K562 (cell line): ENCODE data around the gene SPATA12. TPM values are rescaled to one million over a fixed set of nuclear protein-coding genes. Genes with fewer than 3 reads are reported as not detected.

Source experiments
- ATAC-seq: fragments of 200-7000 bp; cut with Tn5 transposase; 3 replicates; pipeline ENCODE4 v1.9.1; 2020; ENCODE audit warnings: moderate library complexity
- BruUV-seq: library from RNA; stranded (reverse); fragments of 400-500 nt; replicated peaks from 2 replicates; lab custom pipeline; 2021; lab: Mats Ljungman, UMichigan
- CTCF ChIA-PET: fragments of 300-600 bp; formaldehyde crosslinking; extraction: SDS; loops from one replicate; lab custom pipeline; 2021; ENCODE audit warnings: low intra/inter-chr PET ratio; lab: Yijun Ruan, JAX
- POLR2A ChIA-PET: fragments of 300-600, 350-650 bp; sonication (Branson Sonifier 250); formaldehyde crosslinking; extraction: SDS; loops from one replicate; lab custom pipeline; 2021; ENCODE audit warnings: antibody characterized with exemption, inconsistent platforms; lab: Yijun Ruan, JAX
- DNase-seq, 4 experiments: peaks; one replicate each; pipeline versions ENCODE4 v3.0.0 to v3.0.0-alpha.2; 2011 to 2018; ENCODE audit warnings: low spot score in 3 of 4, mixed read lengths in 3 of 4; ENCODE audit errors: extremely low read depth in 1 of 4
- FAIRE-seq: peaks from 2 replicates; lab custom pipeline; 2011; peaks lifted over from hg19 to GRCh38; lab: Jason Lieb, UNC
- H2AFZ ChIP-seq: 2 replicates; pipeline ENCODE4 v1.6.0; 2011; ENCODE audit warnings: low read depth, low read length, control low read depth, inconsistent platforms
- H3K27ac ChIP-seq: fragments of 200-600 bp; 3 replicates; pipeline ENCODE4 v1.8.0; 2011; ENCODE audit warnings: low read depth, mild to moderate bottlenecking, control low read depth, inconsistent platforms, low read length, moderate library complexity, mixed read lengths; ENCODE audit errors: extremely low read depth
- H3K27me3 ChIP-seq, 2 experiments: fragments of 300-600 bp in 1 of 2; 2 replicates in 1 of 2; 3 replicates in 1 of 2; pipeline versions ENCODE4 v1.6.0 to v1.8.0; 2011; ENCODE audit warnings: inconsistent platforms in 2 of 2, low read length in 2 of 2, mild to moderate bottlenecking in 1 of 2, mixed read lengths in 1 of 2, moderate library complexity in 1 of 2; ENCODE audit not compliant: control insufficient read depth in 2 of 2, insufficient read depth in 2 of 2
- H3K36me3 ChIP-seq: fragments of 300-600 bp; 3 replicates; pipeline ENCODE4 v1.8.0; 2011; ENCODE audit warnings: mild to moderate bottlenecking, low read length, inconsistent platforms; ENCODE audit not compliant: control insufficient read depth, insufficient read depth
- H3K4me1 ChIP-seq, 2 experiments: fragments of 200-600 bp in 1 of 2; replicated peaks in 1 of 2; 2 replicates in 1 of 2; 3 replicates in 1 of 2; pipeline versions ENCODE4 v1.5.1 to v1.8.0; 2011; ENCODE audit warnings: inconsistent platforms in 2 of 2, low read length in 2 of 2, mild to moderate bottlenecking in 1 of 2, mixed read lengths in 1 of 2, moderate library complexity in 1 of 2; ENCODE audit not compliant: control insufficient read depth in 2 of 2, insufficient read depth in 2 of 2
- H3K4me2 ChIP-seq: 2 replicates; pipeline ENCODE4 v1.6.1; 2011; ENCODE audit warnings: low read length, control low read depth, inconsistent platforms, mixed read lengths; ENCODE audit not compliant: insufficient read depth
- H3K4me3 ChIP-seq: fragments of 200-600 bp; sonication (generic), shearing (Covaris generic); 2 replicates; pipeline ENCODE4 v1.5.1; 2016; ENCODE audit warnings: control low read depth, inconsistent platforms
- H3K79me2 ChIP-seq: fragments of 200-600 bp; 3 replicates; pipeline ENCODE4 v1.8.0; 2011; ENCODE audit warnings: low read length, inconsistent platforms; ENCODE audit not compliant: control insufficient read depth, insufficient read depth
- H3K9ac ChIP-seq, 2 experiments: 2 replicates each; pipeline versions ENCODE4 v1.6.0 to v1.6.1; 2011; ENCODE audit warnings: low read depth in 2 of 2, low read length in 2 of 2, control low read depth in 1 of 2, inconsistent platforms in 1 of 2, mild to moderate bottlenecking in 1 of 2, mixed read lengths in 1 of 2; ENCODE audit not compliant: insufficient read depth in 1 of 2
- H3K9me1 ChIP-seq: one replicate; pipeline ENCODE4 v1.6.0; 2011; ENCODE audit warnings: inconsistent platforms, mild to moderate bottlenecking, low read length, moderate library complexity; ENCODE audit not compliant: control insufficient read depth, insufficient read depth
- H3K9me3 ChIP-seq: replicated peaks from 2 replicates; pipeline ENCODE4 v1.5.1; 2011; ENCODE audit warnings: low read depth, low read length, inconsistent platforms; ENCODE audit not compliant: control insufficient read depth, insufficient read depth
- H4K20me1 ChIP-seq: replicated peaks from 2 replicates; pipeline ENCODE4 v1.6.1; 2011; ENCODE audit warnings: low read length, inconsistent platforms, mixed read lengths; ENCODE audit not compliant: control insufficient read depth, insufficient read depth
- ATF6 ChIP-seq: sonication (generic); formaldehyde crosslinking; IDR thresholded peaks from 2 replicates; pipeline ENCODE4 v1.4.0; 2020; ENCODE audit warnings: mild to moderate bottlenecking, missing genetic modification reagents
- BCOR ChIP-seq: fragments of 450-650 bp; IDR thresholded peaks from 2 replicates; pipeline ENCODE4 v1.6.1; 2016
- CHD4 ChIP-seq: fragments of 200-600 bp; sonication (generic); IDR thresholded peaks from 3 replicates; pipeline ENCODE4 v1.6.1; 2012; ENCODE audit warnings: low read depth, mild to moderate bottlenecking, mixed read lengths, low read length, inconsistent platforms; ENCODE audit not compliant: insufficient read depth, insufficient replicate concordance, poor library complexity, severe bottlenecking
- ESRRA ChIP-seq: fragments of 450-650 bp; IDR thresholded peaks from 2 replicates; pipeline ENCODE4 v1.6.1; 2014; ENCODE audit warnings: low read depth, mild to moderate bottlenecking, moderate library complexity, borderline replicate concordance
- FOXA1 ChIP-seq: fragments of 450-650 bp; IDR thresholded peaks from 2 replicates; pipeline ENCODE4 v1.6.1; 2016; ENCODE audit warnings: mild to moderate bottlenecking, borderline replicate concordance
- GATA2 ChIP-seq: sonication (generic); formaldehyde crosslinking; IDR thresholded peaks from 2 replicates; pipeline ENCODE4 v1.4.0; 2020; ENCODE audit warnings: mild to moderate bottlenecking, missing genetic modification reagents
- HDAC2 ChIP-seq: fragments of 450-650 bp; IDR thresholded peaks from 2 replicates; pipeline ENCODE4 v1.6.1; 2016; ENCODE audit warnings: mild to moderate bottlenecking
- HNRNPLL ChIP-seq: fragments of 200-400 bp; formaldehyde crosslinking; IDR thresholded peaks from 2 replicates; pipeline ENCODE4 v1.6.1; 2017; ENCODE audit warnings: low read length, low read depth, mild to moderate bottlenecking; ENCODE audit not compliant: poor library complexity, severe bottlenecking
- KDM1A ChIP-seq, 2 experiments: fragments of 450-650 bp; IDR thresholded peaks; 2 replicates each; pipeline ENCODE4 v1.6.1; 2016; ENCODE audit warnings: mild to moderate bottlenecking in 2 of 2
- KDM5B ChIP-seq: fragments of 200-600 bp; sonication (generic); IDR thresholded peaks from 2 replicates; pipeline ENCODE4 v1.6.1; 2012; ENCODE audit warnings: low read depth, mild to moderate bottlenecking, moderate library complexity, low read length, control low read depth, inconsistent platforms; ENCODE audit not compliant: insufficient replicate concordance
- SPI1 ChIP-seq: IDR thresholded peaks from 2 replicates; pipeline ENCODE4 v1.6.1; 2011; ENCODE audit warnings: low read depth, low read length, control low read depth, borderline replicate concordance
- ZNF280A ChIP-seq: fragments of 450-650 bp; IDR thresholded peaks from 2 replicates; pipeline ENCODE4 v1.6.1; 2018; ENCODE audit warnings: mild to moderate bottlenecking, low read depth; ENCODE audit not compliant: partially characterized antibody
- ZNF431 ChIP-seq: sonication (generic); formaldehyde crosslinking; IDR thresholded peaks from 2 replicates; pipeline ENCODE4 v1.8.0; 2022; ENCODE audit warnings: mild to moderate bottlenecking, missing genetic modification reagents
- ZNF586 ChIP-seq: fragments of 450-650 bp; formaldehyde crosslinking; conservative IDR thresholded peaks from 2 replicates; pipeline ENCODE4 v1.4.0; 2020; ENCODE audit warnings: mild to moderate bottlenecking, moderate library complexity
- WGBS: fragments of 100-300 bp; shearing (Covaris generic); methylation state at CpG from one replicate; pipeline ENCODE4 v1.1.6; 2016; ENCODE audit warnings: low coverage, mixed read lengths; ENCODE audit not compliant: insufficient coverage; ENCODE audit errors: missing lambda C conversion rate; 5-methylcytosine and 5-hydroxymethylcytosine counted together
- in situ Hi-C: fragments of 300-500 bp; cut with MboI; formaldehyde crosslinking; loops from 4 replicates; pipeline ENCODE4 v1.15.0; 2018; ENCODE audit warnings: inconsistent platforms, mixed read lengths
- intact Hi-C: fragments of 100-400 bp; cut with micrococcal nuclease; formaldehyde crosslinking; loops from 2 replicates; pipeline ENCODE4 v1.14.2; 2022
- polyA plus RNA-seq, 8 experiments: library from polyadenylated mRNA; depleted of rRNA in 4 of 8; stranded (reverse) in 5 of 8; unstranded in 3 of 8; fragments of >200 nt; fragmentation: Nextera tagmentation in 2 of 8; fragmentation: Illumina TruSeq in 1 of 8; extraction: Ambion mirVana in 2 of 8; extraction: Trizol in 1 of 8; gene quantifications; 2 replicates each; pipeline versions ENCODE4 v1.2.1 to v1.2.3, GENCODE V29; 2011 to 2014; ENCODE audit warnings: inconsistent platforms in 1 of 8, missing spikeins in 1 of 8
- total RNA-seq, 7 experiments: library from RNA; depleted of rRNA in 6 of 7; stranded (reverse); fragments of >200 nt in 6 of 7; fragmentation: Illumina TruSeq in 2 of 7; extraction: Trizol in 2 of 7; gene quantifications; 2 replicates each; pipeline versions ENCODE4 v1.2.1 to v1.2.3, GENCODE V29; 2011 to 2021; ENCODE audit warnings: low replicate concordance in 1 of 7

SPATA12 gene
- total and polyA plus RNA-seq, 9 of the 15 experiments (the other 6 are each of a cell fraction or from before 2014, with no cell fraction given) = not detected

GRCh38 chr3:57077630-57078343 is 17.3 kb downstream of the SPATA12 start (continued):
- TF ChIP-seq HDAC2 (peak; percentile 73; the same call in 1 of the 2 replicates), ZNF431 (CRISPR knock-in tag) (no peak), SPI1 (no peak), KDM1A (IDR thresholded peaks at IDR 0.05) (peak; percentile 79 to 82), ZNF280A (no peak), BCOR (peak; percentile 95)
- TF ChIP-seq, all 486 proteins: peak for 8

GRCh38 chr3:57078344-57078634 is 17.8 kb downstream of the SPATA12 start:
- no peak for FAIRE-seq
- Histone ChIP-seq H3K27me3 (no peaks in the 10 kb centered on the region), H3K27ac (no peak overlapping the region), H3K9ac (peak overlapping the region; percentile 51 to 94; a peak in 3 of 4 replicates), H3K36me3 (no peaks in the 10 kb centered on the region), H4K20me1 (no peaks in the 10 kb centered on the region), H3K4me2 (peak overlapping the region; percentile 80), H3K4me3 (peak overlapping the region; percentile 53), H3K9me3 (no peaks in the 10 kb centered on the region), H2AFZ (peak overlapping the region; percentile 91), H3K9me1 (no peaks in the 10 kb centered on the region), H3K79me2 (no peaks in the 10 kb centered on the region), H3K4me1 (peaks cover 0 to 17% of the 10 kb centered on the region in 2 experiments; a peak in 3 of 5 replicates)
- intact Hi-C loops (loop anchor here (5.0 kb wide), 1 partner anchor 71 kb away; no protein-coding TSS in a partner anchor), in situ Hi-C loops (no loop called here)
- no TSS peak for BruUV-seq
- DNase-seq = peak in 3 of 4 experiments; percentile 10 to 50 (median 30)
- ChIA-PET POLR2A (no interaction called here), CTCF (no interaction called here)
- ATAC-seq = peak; percentile 71
- WGBS = 0% methylated on average over 10 of the region's 15 CpGs
- no peak for TF ChIP-seq ATF6 (CRISPR knock-in tag)
- TF ChIP-seq ZNF586 (CRISPR knock-in tag) = no peak
- peak; percentile 12 for TF ChIP-seq CHD4
- peak; percentile 44 for TF ChIP-seq ESRRA
- peak; percentile 44 for TF ChIP-seq HNRNPLL
- TF ChIP-seq KDM5B = peak; percentile 8
- peak; percentile 53; the same call in 1 of the 2 replicates for TF ChIP-seq GATA2
- TF ChIP-seq FOXA1 = no peak
